Measurements from ENCODE around the gene STX2. TPM values are rescaled to one million over a fixed set of nuclear protein-coding genes. Genes with fewer than 3 reads are reported as not detected.

Gene STX2
- polyA plus RNA-seq, 1 donor from 2014 or later = 67.0 TPM

- H2AFZ ChIP-seq (ENCODE audit: low read depth, low read length) = no peak overlapping the region
Observed at GRCh38 chr12:130878193-130879185, 39.4 kb upstream of the STX2 start.

GRCh38 chr12:130877333-130877732 lies 38.3 kb upstream of the STX2 start:
- no peak overlapping the region for H3K27ac ChIP-seq (ENCODE audit: low read length)
- no peaks in the 10 kb centered on the region for H3K27me3 ChIP-seq (ENCODE audit: insufficient read depth, low read depth, low read length)
- H3K4me3 ChIP-seq (ENCODE audit: low read length) = no peak overlapping the region
- peaks cover 22% of the 10 kb centered on the region for H3K79me2 ChIP-seq (replicated peaks; ENCODE audit: insufficient read depth, low read length)
- H2AFZ ChIP-seq (ENCODE audit: low read depth, low read length) = no peak overlapping the region
- H3F3A ChIP-seq (ENCODE audit: insufficient read depth, low read length, poor library complexity, severe bottlenecking) = no peaks in the 10 kb centered on the region
- peaks cover 3% of the 10 kb centered on the region for H3K36me3 ChIP-seq (ENCODE audit: insufficient read depth, low read length)
- H3K9ac ChIP-seq (ENCODE audit: low read length) = no peak overlapping the region
- TF ChIP-seq SMC3 (conservative IDR thresholded peaks at IDR 0.05; ENCODE audit: poor library complexity) (no peak), MXI1 (conservative IDR thresholded peaks at IDR 0.05; ENCODE audit: poor library complexity, severe bottlenecking) (no peak)
- H3K9me3 ChIP-seq (ENCODE audit: low read length) = no peaks in the 10 kb centered on the region
- H3K9me2 ChIP-seq (ENCODE audit: insufficient read depth, low read length) = no peaks in the 10 kb centered on the region
- H4K20me1 ChIP-seq (ENCODE audit: insufficient read depth) = peaks cover 8% of the 10 kb centered on the region
- no peak overlapping the region for H3K4me2 ChIP-seq (ENCODE audit: low read length)

More at GRCh38 chr12:130878193-130879185, 39.4 kb upstream of the STX2 start:
- TF ChIP-seq POLR2AphosphoS5 (IDR thresholded peaks at IDR 0.05) = peak; percentile 5
- TF ChIP-seq REST (IDR thresholded peaks at IDR 0.05; ENCODE audit: borderline replicate concordance) = no peak
- no peak for TF ChIP-seq SMC3 (conservative IDR thresholded peaks at IDR 0.05; ENCODE audit: poor library complexity)
- TF ChIP-seq RAD21 (conservative IDR thresholded peaks at IDR 0.05) = no peak
- no peak for TF ChIP-seq EP300 (conservative IDR thresholded peaks at IDR 0.05; ENCODE audit: poor library complexity, severe bottlenecking)
- no peak for TF ChIP-seq TAF1 (IDR thresholded peaks at IDR 0.05; ENCODE audit: low read depth)
- H3K4me3 ChIP-seq (ENCODE audit: low read length) = no peak overlapping the region
- peaks cover 3% of the 10 kb centered on the region for H3K36me3 ChIP-seq (ENCODE audit: insufficient read depth, low read length)
- no peaks in the 10 kb centered on the region for H3K9me2 ChIP-seq (ENCODE audit: insufficient read depth, low read length)
- peaks cover 8% of the 10 kb centered on the region for H4K20me1 ChIP-seq (ENCODE audit: insufficient read depth)
- no peak overlapping the region for H3K4me2 ChIP-seq (ENCODE audit: low read length)
- H3K9me3 ChIP-seq (ENCODE audit: low read length) = no peaks in the 10 kb centered on the region
- no peaks in the 10 kb centered on the region for H3F3A ChIP-seq (ENCODE audit: insufficient read depth, low read length, poor library complexity, severe bottlenecking)
- H3K27me3 ChIP-seq (ENCODE audit: insufficient read depth, low read depth, low read length) = no peaks in the 10 kb centered on the region
- peaks cover 10% of the 10 kb centered on the region for H3K79me2 ChIP-seq (replicated peaks; ENCODE audit: insufficient read depth, low read length)
- no peak overlapping the region for H3K9ac ChIP-seq (ENCODE audit: low read length)
- H3K27ac ChIP-seq (ENCODE audit: low read length) = no peak overlapping the region

- no peak overlapping the region for H3K9ac ChIP-seq (ENCODE audit: low read length)
- no peak overlapping the region for H3K4me3 ChIP-seq (ENCODE audit: low read length)
- no peak overlapping the region for H3K4me2 ChIP-seq (ENCODE audit: low read length)
- H3K9me2 ChIP-seq (ENCODE audit: insufficient read depth, low read length) = no peaks in the 10 kb centered on the region
- H3K9me3 ChIP-seq (ENCODE audit: low read length) = no peaks in the 10 kb centered on the region
- H3K79me2 ChIP-seq (replicated peaks; ENCODE audit: insufficient read depth, low read length) = peaks cover 22% of the 10 kb centered on the region
- H3K27me3 ChIP-seq (ENCODE audit: insufficient read depth, low read depth, low read length) = no peaks in the 10 kb centered on the region
- no peak overlapping the region for H3K27ac ChIP-seq (ENCODE audit: low read length)
- H3F3A ChIP-seq (ENCODE audit: insufficient read depth, low read length, poor library complexity, severe bottlenecking) = no peaks in the 10 kb centered on the region
- TF ChIP-seq TAF1 (IDR thresholded peaks at IDR 0.05; ENCODE audit: low read depth) = no peak
- no peak for TF ChIP-seq EP300 (conservative IDR thresholded peaks at IDR 0.05; ENCODE audit: poor library complexity, severe bottlenecking)
- no peak for TF ChIP-seq CTCF (IDR thresholded peaks at IDR 0.05; ENCODE audit: poor library complexity, severe bottlenecking)
- no peak for TF ChIP-seq EZH2 (IDR thresholded peaks at IDR 0.05; ENCODE audit: borderline replicate concordance, insufficient read depth, low read length, poor library complexity, severe bottlenecking)
- TF ChIP-seq MXI1 (conservative IDR thresholded peaks at IDR 0.05; ENCODE audit: poor library complexity, severe bottlenecking) = no peak
- no peak for TF ChIP-seq RAD21 (conservative IDR thresholded peaks at IDR 0.05)
- no peak for TF ChIP-seq POLR2AphosphoS5 (IDR thresholded peaks at IDR 0.05)
- no peak for TF ChIP-seq SMC3 (conservative IDR thresholded peaks at IDR 0.05; ENCODE audit: poor library complexity)
- TF ChIP-seq REST (IDR thresholded peaks at IDR 0.05; ENCODE audit: borderline replicate concordance) = no peak
- peaks cover 3% of the 10 kb centered on the region for H3K36me3 ChIP-seq (ENCODE audit: insufficient read depth, low read length)
- H2AFZ ChIP-seq (ENCODE audit: low read depth, low read length) = no peak overlapping the region
- H4K20me1 ChIP-seq (ENCODE audit: insufficient read depth) = peaks cover 8% of the 10 kb centered on the region
Observed at GRCh38 chr12:130876758-130877157, 37.7 kb upstream of the STX2 start.
